Spleen (tissue), 11 donors: ENCODE measurements around the gene SELENOT. TPM values are rescaled to one million over a fixed set of nuclear protein-coding genes. Genes with fewer than 3 reads are reported as not detected.

Experiments used
- DNase-seq: peaks from one replicate; pipeline ENCODE4 v3.0.0-alpha.2; 2020
- H3K27ac ChIP-seq, 8 donors: fragments of 200-600 bp; sonication (generic) in 7 of 8; 1 replicate in 4 of 8; 2 replicates in 4 of 8; pipeline versions ENCODE4 v1.5.0 to v1.8.0; 2016 to 2021; ENCODE audit warnings: inconsistent platforms in 4 of 8, mild to moderate bottlenecking in 4 of 8, moderate library complexity in 1 of 8
- H3K27me3 ChIP-seq, 7 donors: fragments of 200-600 bp; sonication (generic) in 6 of 7; replicated peaks in 1 of 7; 1 replicate in 4 of 7; 2 replicates in 3 of 7; pipeline versions ENCODE4 v1.5.0 to v1.8.0; 2016 to 2021; ENCODE audit warnings: inconsistent platforms in 3 of 7, mild to moderate bottlenecking in 1 of 7
- H3K36me3 ChIP-seq, 6 donors: fragments of 200-600 bp; sonication (generic) in 5 of 6; 1 replicate in 4 of 6; 2 replicates in 2 of 6; pipeline versions ENCODE4 v1.5.0 to v1.8.0; 2016 to 2021; ENCODE audit warnings: inconsistent platforms in 2 of 6
- H3K4me1 ChIP-seq, 6 donors: fragments of 200-600 bp; sonication (generic) in 5 of 6; 1 replicate in 3 of 6; 2 replicates in 3 of 6; pipeline versions ENCODE4 v1.5.0 to v1.8.0; 2016 to 2021; ENCODE audit warnings: inconsistent platforms in 3 of 6
- H3K4me3 ChIP-seq, 8 donors: fragments of 200-600 bp; sonication (generic) in 7 of 8; 1 replicate in 4 of 8; 2 replicates in 4 of 8; pipeline versions ENCODE4 v1.5.0 to v1.8.0; 2016 to 2021; ENCODE audit warnings: inconsistent platforms in 4 of 8, mild to moderate bottlenecking in 4 of 8, moderate library complexity in 2 of 8
- H3K9me3 ChIP-seq, 8 donors: fragments of 200-600 bp; sonication (generic) in 7 of 8; 1 replicate in 4 of 8; 2 replicates in 4 of 8; pipeline versions ENCODE4 v1.5.0 to v1.8.0; 2016 to 2021; ENCODE audit warnings: inconsistent platforms in 4 of 8
- CTCF ChIP-seq, 11 experiments: fragments of 200-600 bp in 7 of 11; fragments of 450-650 bp in 4 of 11; sonication (generic) in 4 of 11; IDR thresholded peaks in 8 of 11; conservative IDR thresholded peaks in 3 of 11; 1 replicate in 7 of 11; 2 replicates in 4 of 11; pipeline versions ENCODE4 v1.4.0 to v1.8.0; 2016 to 2021; ENCODE audit warnings: antibody characterized with exemption in 11 of 11, inconsistent platforms in 4 of 11, mild to moderate bottlenecking in 1 of 11
- POLR2A ChIP-seq, 3 donors: fragments of 450-650 bp; IDR thresholded peaks; one replicate each; pipeline ENCODE4 v1.5.1; 2017; ENCODE audit warnings: antibody characterized with exemption in 3 of 3, mild to moderate bottlenecking in 1 of 3
- POLR2AphosphoS5 ChIP-seq, 3 donors: sonication (generic); formaldehyde crosslinking; IDR thresholded peaks; one replicate each; pipeline ENCODE4 v1.5.1; 2017; ENCODE audit warnings: antibody characterized with exemption in 3 of 3
- WGBS, 5 donors: extraction: QIAGEN DNeasy Blood & Tissue Kit in 3 of 5; methylation state at CpG; one replicate each; pipeline versions ENCODE4 v1.1.5 to v1.1.7; 2013 to 2018; 5-methylcytosine and 5-hydroxymethylcytosine counted together
- intact Hi-C: fragments of 100-400 bp; cut with DNase I; formaldehyde crosslinking; loops from one replicate; pipeline ENCODE4 v1.15.0; 2023; ENCODE audit warnings: low total_unique reads
- polyA plus RNA-seq, 3 donors: library from polyadenylated mRNA; stranded (reverse); fragments of 200-250 nt; gene quantifications; one replicate each; pipeline ENCODE4 v1.2.1, GENCODE V29; 2013
- total RNA-seq, 7 donors: library from RNA; depleted of rRNA in 3 of 7; stranded (reverse); fragments of >200 nt in 3 of 7; fragmentation: NEBNext Ultra II Directional in 4 of 7; extraction: Animal tissue kit (Norgen Biotek cat#: 25700) in 4 of 7; gene quantifications; one replicate each; pipeline versions ENCODE4 v1.1.0 to v1.2.1, GENCODE V29; 2016 to 2021
- donor health status: healthy with polysubstance abuse.
- donor health status: DM: no; HTN: no; CAD: no; lungs with moderate emphysema.
- donor health status: DM: no; HTN: no; CAD: no.
- donor health status: Bipolar disorder and iron deficiency.
- donor health status: healthy.
- donor health status: DM: no; HTN: no; CAD: no.
- donor health status: DM: yes; HTN: yes; CAD: no.

The SELENOT gene
- total and polyA plus RNA-seq, 10 donors, result 34.6 to 180 (median 103) TPM

- intact Hi-C loops, result no loop called here
- Histone ChIP-seq H3K27ac (no peak overlapping the region), H3K9me3 (no peaks in the 10 kb centered on the region), H3K36me3 (peaks cover 0 to 89% (median 63%) of the 10 kb centered on the region in 6 donors), H3K4me1 (no peaks in the 10 kb centered on the region), H3K4me3 (no peak overlapping the region), H3K27me3 (no peaks in the 10 kb centered on the region)
- no peak for DNase-seq
- TF ChIP-seq POLR2A (IDR thresholded peaks at IDR 0.05), result no peak
- no peak for TF ChIP-seq CTCF (IDR thresholded peaks at IDR 0.05 in 8 of 11, conservative IDR thresholded peaks at IDR 0.05 in 3 of 11)
- TF ChIP-seq POLR2AphosphoS5 (IDR thresholded peaks at IDR 0.05), result no peak
- WGBS, 5 donors, result 75 to 83% (median 81%) methylated on average over 2 of the region's 2 CpGs
Observed at GRCh38 chr3:150582620-150583019, 20.5 kb upstream of the SELENOT start.

GRCh38 chr3:150583028-150583427, 20.1 kb upstream of the SELENOT start:
- Histone ChIP-seq H3K4me3 (no peak overlapping the region), H3K4me1 (no peaks in the 10 kb centered on the region), H3K27me3 (no peaks in the 10 kb centered on the region), H3K36me3 (peaks cover 0 to 86% (median 63%) of the 10 kb centered on the region in 6 donors), H3K9me3 (no peaks in the 10 kb centered on the region), H3K27ac (no peak overlapping the region)
- intact Hi-C loops, result no loop called here
- no peak for TF ChIP-seq CTCF (IDR thresholded peaks at IDR 0.05 in 8 of 11, conservative IDR thresholded peaks at IDR 0.05 in 3 of 11)
- no peak for DNase-seq
- whole genome bisulfite sequencing, 5 donors, result 52 to 75% (median 69%) methylated on average over 1 of the region's 1 CpG

GRCh38 chr3:150588027-150588830, 14.9 kb upstream of the SELENOT start:
- Histone ChIP-seq H3K9me3 (no peaks in the 10 kb centered on the region), H3K27ac (no peak overlapping the region), H3K4me1 (no peaks in the 10 kb centered on the region), H3K4me3 (no peak overlapping the region), H3K36me3 (peaks cover 0 to 42% (median 24%) of the 10 kb centered on the region in 6 donors), H3K27me3 (no peaks in the 10 kb centered on the region)
- DNase-seq, result no peak
- TF ChIP-seq CTCF (IDR thresholded peaks at IDR 0.05 in 8 of 11, conservative IDR thresholded peaks at IDR 0.05 in 3 of 11) (no peak), POLR2A (IDR thresholded peaks at IDR 0.05) (no peak), POLR2AphosphoS5 (IDR thresholded peaks at IDR 0.05) (no peak)
- intact Hi-C loops, result no loop called here
- WGBS, 5 donors, result 65 to 75% (median 69%) methylated on average over 9 of the region's 9 CpGs

DNA sequence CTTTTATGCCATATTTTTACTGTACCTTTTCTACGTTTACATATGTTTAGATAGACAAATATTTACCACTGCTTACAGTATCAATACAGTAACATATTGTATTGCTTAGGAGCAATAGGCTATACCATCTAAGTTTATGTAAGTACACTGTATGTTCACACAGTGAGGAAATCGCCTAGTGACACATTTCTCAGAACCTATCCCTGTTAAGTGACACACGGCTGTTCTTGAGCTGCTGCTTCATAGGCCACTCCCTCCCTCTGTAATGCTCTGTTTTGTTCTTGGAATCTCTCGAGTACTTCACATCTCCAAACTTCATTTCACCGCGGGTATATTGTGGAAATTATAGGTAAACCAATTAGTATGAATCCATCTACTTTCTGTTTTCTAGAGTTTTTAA, 13.4 kb upstream of the SELENOT start:
- DNase-seq, result no peak
- H3K4me3 ChIP-seq, result no peak overlapping the region
- H3K9me3 ChIP-seq, result no peaks in the 10 kb centered on the region
- TF ChIP-seq POLR2AphosphoS5 (IDR thresholded peaks at IDR 0.05) (no peak), POLR2A (IDR thresholded peaks at IDR 0.05) (no peak), CTCF (IDR thresholded peaks at IDR 0.05 in 8 of 11, conservative IDR thresholded peaks at IDR 0.05 in 3 of 11) (no peak)
- no peak overlapping the region for H3K27ac ChIP-seq
- H3K27me3 ChIP-seq, result no peaks in the 10 kb centered on the region
- intact Hi-C loops, result no loop called here
- H3K36me3 ChIP-seq, result peaks cover 0 to 27% (median 10%) of the 10 kb centered on the region in 6 donors
- 69 to 86% (median 80%) methylated on average over 6 of the region's 6 CpGs for WGBS, 5 donors
- no peaks in the 10 kb centered on the region for H3K4me1 ChIP-seq
